Caki2 (cell line): ENCODE measurements around the gene CACNB1. TPM values are rescaled to one million over a fixed set of nuclear protein-coding genes. Genes with fewer than 3 reads are reported as not detected.

Source experiments
- total RNA-seq: library from RNA; depleted of rRNA; stranded (reverse); fragments of >200 nt; shearing (Covaris generic); gene quantifications from 2 replicates; pipeline ENCODE4 v1.2.3, GENCODE V29; 2014; ENCODE audit warnings: low replicate concordance; rRNA removed

Gene CACNB1
- total RNA-seq, 1 experiment from 2014 or later, result 3.4 TPM

Other genes starting within 250 kb of the CACNB1 start
- not detected in 2 replicates for gene FBXO47, start 230.3 kb downstream of the CACNB1 start, total RNA-seq
- gene PLXDC1, start 46.0 kb downstream of the CACNB1 start, total RNA-seq, result not detected in 2 replicates
- gene ARL5C, start 31.5 kb downstream of the CACNB1 start, total RNA-seq, result not detected in 2 replicates
- 2,576 and 2,794 TPM in 2 replicates for gene RPL19, start 2.6 kb upstream of the CACNB1 start, total RNA-seq
- gene STAC2, start 28.3 kb upstream of the CACNB1 start, total RNA-seq, result not detected in 2 replicates
- 3.8 and 9.2 TPM in 2 replicates for gene FBXL20, start 204.0 kb upstream of the CACNB1 start, total RNA-seq